22Rv1 (cell line): ENCODE measurements around the gene SLC22A15.

Experiments used
- CTCF ChIP-seq: fragments of 450-650 bp; IDR thresholded peaks from 2 replicates; pipeline ENCODE4 v1.5.1; 2017; ENCODE audit warnings: mild to moderate bottlenecking
- ZFX ChIP-seq: fragments of 450-650 bp; IDR thresholded peaks from 2 replicates; pipeline ENCODE4 v1.6.1; 2017; ENCODE audit warnings: antibody characterized with exemption, borderline replicate concordance

- TF ChIP-seq CTCF: no peak
- no peak for TF ChIP-seq ZFX
Measured at GRCh38 chr1:115976921-115977498, 697 bp downstream of the SLC22A15 start.
